ENCODE results near the gene OR10G3.
A peak's percentile ranks its signal among the peaks of the same experiment; 100 is the strongest.

The OR10G3 gene

DNA sequence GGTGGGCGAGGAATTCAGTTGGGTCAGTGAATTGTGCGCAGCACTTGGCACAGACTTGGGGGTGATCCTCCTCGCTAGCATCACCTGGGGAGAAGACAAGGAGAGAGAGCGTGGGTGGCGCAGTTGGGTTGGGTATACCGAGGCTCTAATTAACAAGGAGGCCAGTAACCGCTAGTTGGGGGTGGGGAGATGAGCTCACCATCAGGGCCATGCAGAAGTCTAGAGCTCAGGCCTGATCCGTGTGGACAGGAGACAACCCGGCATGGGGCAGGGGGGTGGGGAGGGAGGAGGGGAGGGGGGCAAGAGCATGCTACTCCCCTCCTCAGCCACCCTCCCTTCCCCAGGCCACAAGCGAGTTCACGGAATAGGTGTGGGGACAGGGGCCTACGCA, 54.3 kb downstream of the OR10G3 start:
- Histone ChIP-seq H3K27ac (ENCODE audit: insufficient read depth, low read depth, low read length, poor library complexity, severe bottlenecking) (peak overlapping the region; percentile 97), H3K36me3 (ENCODE audit: control insufficient read depth, insufficient read depth, low read length) (peaks cover 37% of the 10 kb centered on the region), H3K4me1 (ENCODE audit: control insufficient read depth, insufficient read depth, low read length) (peaks cover 63% of the 10 kb centered on the region), H3K27me3 (ENCODE audit: control insufficient read depth, insufficient read depth, low read length, poor library complexity, severe bottlenecking) (no peaks in the 10 kb centered on the region), H3K9me3 (ENCODE audit: control insufficient read depth, low read length) (no peaks in the 10 kb centered on the region), H3K4me3 (ENCODE audit: insufficient read depth, low read depth, low read length) (peak overlapping the region; percentile 84)
- 8 to 9% methylated on average over 10 to 11 of the region's 12 CpGs for WGBS, 2 experiments

GRCh38 chr14:21524575-21525490, 55.0 kb downstream of the OR10G3 start:
- H3K36me3 ChIP-seq (ENCODE audit: control insufficient read depth, insufficient read depth, low read length): peaks cover 37% of the 10 kb centered on the region
- H3K4me1 ChIP-seq (ENCODE audit: control insufficient read depth, insufficient read depth, low read length): peaks cover 62% of the 10 kb centered on the region
- peak overlapping the region; percentile 84 for H3K4me3 ChIP-seq (ENCODE audit: insufficient read depth, low read depth, low read length)
- 73 to 74% methylated on average over 18 of the region's 18 CpGs for WGBS, 2 experiments
- H3K27ac ChIP-seq (ENCODE audit: insufficient read depth, low read depth, low read length, poor library complexity, severe bottlenecking): peak overlapping the region; percentile 22
- H3K9me3 ChIP-seq (ENCODE audit: control insufficient read depth, low read length): no peaks in the 10 kb centered on the region
- no peaks in the 10 kb centered on the region for H3K27me3 ChIP-seq (ENCODE audit: control insufficient read depth, insufficient read depth, low read length, poor library complexity, severe bottlenecking)

DNA sequence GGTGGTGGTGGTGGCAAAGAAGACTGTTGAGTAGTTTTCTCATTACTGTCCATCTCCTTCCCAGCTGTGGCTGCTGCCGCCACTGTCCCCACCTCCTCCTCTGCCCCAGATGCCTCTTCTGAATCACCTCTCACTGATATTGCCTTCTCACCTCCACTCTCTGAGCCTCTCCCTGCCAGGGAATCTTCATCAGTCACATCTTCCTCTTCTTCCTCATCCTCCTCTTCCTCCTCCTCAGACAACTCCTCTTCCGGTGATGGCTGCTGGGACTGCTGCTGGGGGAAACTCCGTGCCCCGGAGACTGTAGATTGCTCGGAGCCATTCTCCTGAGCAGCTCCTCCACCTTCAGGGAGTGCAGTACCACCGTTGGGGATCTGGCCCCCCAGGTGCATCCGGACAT, 56.7 kb downstream of the OR10G3 start:
- peak overlapping the region; percentile 13 for H3K4me3 ChIP-seq (ENCODE audit: insufficient read depth, low read depth, low read length)
- peaks cover 62% of the 10 kb centered on the region for H3K4me1 ChIP-seq (ENCODE audit: control insufficient read depth, insufficient read depth, low read length)
- 77 to 79% methylated on average over 7 of the region's 7 CpGs for WGBS, 2 experiments
- no peaks in the 10 kb centered on the region for H3K9me3 ChIP-seq (ENCODE audit: control insufficient read depth, low read length)
- no peak overlapping the region for H3K27ac ChIP-seq (ENCODE audit: insufficient read depth, low read depth, low read length, poor library complexity, severe bottlenecking)
- no peaks in the 10 kb centered on the region for H3K27me3 ChIP-seq (ENCODE audit: control insufficient read depth, insufficient read depth, low read length, poor library complexity, severe bottlenecking)
- peaks cover 37% of the 10 kb centered on the region for H3K36me3 ChIP-seq (ENCODE audit: control insufficient read depth, insufficient read depth, low read length)

DNA sequence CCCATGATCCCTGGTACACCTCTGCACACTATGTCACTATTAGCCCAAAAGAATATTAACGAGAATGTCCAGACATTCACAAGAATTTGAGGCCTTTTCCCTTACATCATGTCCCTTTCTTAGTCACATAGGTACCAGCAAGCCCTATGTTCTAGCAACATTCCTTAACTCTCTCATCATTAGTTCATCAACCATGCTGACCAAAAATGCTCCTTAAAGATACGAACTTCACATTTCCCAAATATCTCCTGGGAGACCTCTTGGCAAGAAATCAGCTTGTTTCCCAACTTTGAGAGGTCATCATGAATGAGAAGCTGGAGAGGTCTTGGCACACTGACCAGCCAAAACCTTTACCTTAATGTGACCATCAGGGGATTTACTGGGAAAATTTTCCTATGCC, 58.4 kb downstream of the OR10G3 start:
- H3K27ac ChIP-seq (ENCODE audit: insufficient read depth, low read depth, low read length, poor library complexity, severe bottlenecking): no peak overlapping the region
- peaks cover 37% of the 10 kb centered on the region for H3K36me3 ChIP-seq (ENCODE audit: control insufficient read depth, insufficient read depth, low read length)
- H3K4me1 ChIP-seq (ENCODE audit: control insufficient read depth, insufficient read depth, low read length): peaks cover 54% of the 10 kb centered on the region
- H3K27me3 ChIP-seq (ENCODE audit: control insufficient read depth, insufficient read depth, low read length, poor library complexity, severe bottlenecking): no peaks in the 10 kb centered on the region
- H3K9me3 ChIP-seq (ENCODE audit: control insufficient read depth, low read length): no peaks in the 10 kb centered on the region
- WGBS, 2 experiments: 85 to 89% methylated on average over 2 of the region's 2 CpGs
- no peak overlapping the region for H3K4me3 ChIP-seq (ENCODE audit: insufficient read depth, low read depth, low read length)

DNA sequence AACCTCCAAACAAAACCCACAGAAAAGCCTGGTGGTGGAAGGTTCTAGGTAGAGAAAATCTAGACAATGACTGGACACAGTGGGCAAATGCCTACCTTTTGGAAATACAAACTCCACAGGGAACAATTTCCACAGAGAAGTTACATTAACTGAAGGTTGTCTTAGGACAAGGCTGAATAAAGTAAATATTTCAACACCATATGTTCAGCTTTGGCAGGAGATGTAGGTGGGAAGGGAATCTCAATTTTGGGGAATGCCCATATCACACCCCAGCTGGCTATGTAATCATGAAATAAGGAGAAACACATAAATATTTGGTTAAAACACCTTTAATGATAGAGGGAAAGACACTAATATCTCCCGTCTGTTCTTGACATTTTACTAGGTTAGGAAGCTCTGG, 59.1 kb downstream of the OR10G3 start:
- no peaks in the 10 kb centered on the region for H3K27me3 ChIP-seq (ENCODE audit: control insufficient read depth, insufficient read depth, low read length, poor library complexity, severe bottlenecking)
- 91% methylated on average over 1 of the region's 1 CpG for WGBS, 2 experiments
- H3K36me3 ChIP-seq (ENCODE audit: control insufficient read depth, insufficient read depth, low read length): peaks cover 37% of the 10 kb centered on the region
- H3K9me3 ChIP-seq (ENCODE audit: control insufficient read depth, low read length): no peaks in the 10 kb centered on the region
- H3K4me1 ChIP-seq (ENCODE audit: control insufficient read depth, insufficient read depth, low read length): peaks cover 54% of the 10 kb centered on the region
- H3K27ac ChIP-seq (ENCODE audit: insufficient read depth, low read depth, low read length, poor library complexity, severe bottlenecking): no peak overlapping the region
- no peak overlapping the region for H3K4me3 ChIP-seq (ENCODE audit: insufficient read depth, low read depth, low read length)

DNA sequence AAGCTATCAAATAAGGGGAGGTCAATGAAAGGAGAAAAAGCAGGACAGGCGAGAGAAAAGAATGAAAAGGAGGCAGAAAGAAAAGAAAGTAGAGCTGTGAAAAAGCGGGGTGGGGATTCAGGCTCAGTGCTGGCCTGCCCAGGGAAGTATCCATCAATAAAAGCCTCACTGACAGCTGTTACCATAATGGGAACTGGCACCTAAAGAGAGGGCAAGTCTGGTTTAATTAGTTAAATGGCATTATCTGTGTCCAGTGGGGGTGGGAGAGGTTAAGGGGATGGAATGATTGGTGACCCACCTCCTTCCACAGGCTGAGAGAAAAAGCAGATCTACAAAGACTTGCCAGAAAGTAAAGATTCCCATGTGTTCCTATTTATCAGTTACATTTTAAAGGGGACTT, 61.2 kb downstream of the OR10G3 start:
- Histone ChIP-seq H3K27me3 (ENCODE audit: control insufficient read depth, insufficient read depth, low read length, poor library complexity, severe bottlenecking) (no peaks in the 10 kb centered on the region), H3K36me3 (ENCODE audit: control insufficient read depth, insufficient read depth, low read length) (peaks cover 21% of the 10 kb centered on the region), H3K4me3 (ENCODE audit: insufficient read depth, low read depth, low read length) (no peak overlapping the region), H3K9me3 (ENCODE audit: control insufficient read depth, low read length) (no peaks in the 10 kb centered on the region), H3K4me1 (ENCODE audit: control insufficient read depth, insufficient read depth, low read length) (peaks cover 37% of the 10 kb centered on the region), H3K27ac (ENCODE audit: insufficient read depth, low read depth, low read length, poor library complexity, severe bottlenecking) (no peak overlapping the region)
- WGBS, 2 experiments: 55 to 60% methylated on average over 2 of the region's 2 CpGs

All from ectodermal cell (in vitro differentiated cells).